ENCODE data around the gene TTC39A. TPM values are rescaled to one million over a fixed set of nuclear protein-coding genes. Genes with fewer than 3 reads are reported as not detected.

Gene TTC39A
- polyA plus RNA-seq, 2 of the 4 experiments (the other 2 are of a cell fraction): 1.4 to 6.2 TPM

DNA sequence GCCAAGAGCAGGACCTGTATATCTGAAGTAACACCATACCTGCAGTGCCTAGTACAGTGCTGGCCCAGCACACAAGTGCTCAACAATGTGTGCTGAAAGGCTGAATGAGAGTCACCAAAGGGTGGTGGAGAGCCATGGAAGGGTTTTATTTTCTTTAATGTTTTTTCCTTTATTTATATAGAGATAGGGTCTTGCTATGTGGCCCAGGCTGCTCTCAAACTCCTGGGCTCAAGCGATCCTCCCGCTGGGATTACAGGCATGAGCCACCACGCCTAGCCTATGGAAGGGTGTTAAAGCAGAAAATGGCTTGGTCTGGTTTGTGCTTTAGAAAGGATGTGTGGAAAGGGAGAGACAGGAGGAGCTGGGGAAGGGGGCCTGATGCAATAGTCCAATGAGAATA, 13.3 kb upstream of the TTC39A start:
- H3K4me3 ChIP-seq: no peak overlapping the region
- no peak for TF ChIP-seq HEYL (CRISPR knock-in tag; IDR thresholded peaks at IDR 0.05)
- ChIA-PET CTCF (no interaction called here), POLR2A (no interaction called here)
- WGBS (ENCODE audit: missing lambda C conversion rate): 94% methylated on average over 3 of the region's 3 CpGs
- FAIRE-seq (no peak), ATAC-seq (no peak), DNase-seq (ENCODE audit: low read depth in 1 of 2, low spot score in 1 of 2) (no peak)
- no peak overlapping the region for H3K4me2 ChIP-seq
- no peaks in the 10 kb centered on the region for H3K9me3 ChIP-seq
- no peak overlapping the region for H3K27ac ChIP-seq
- H3K4me1 ChIP-seq: no peaks in the 10 kb centered on the region

DNA sequence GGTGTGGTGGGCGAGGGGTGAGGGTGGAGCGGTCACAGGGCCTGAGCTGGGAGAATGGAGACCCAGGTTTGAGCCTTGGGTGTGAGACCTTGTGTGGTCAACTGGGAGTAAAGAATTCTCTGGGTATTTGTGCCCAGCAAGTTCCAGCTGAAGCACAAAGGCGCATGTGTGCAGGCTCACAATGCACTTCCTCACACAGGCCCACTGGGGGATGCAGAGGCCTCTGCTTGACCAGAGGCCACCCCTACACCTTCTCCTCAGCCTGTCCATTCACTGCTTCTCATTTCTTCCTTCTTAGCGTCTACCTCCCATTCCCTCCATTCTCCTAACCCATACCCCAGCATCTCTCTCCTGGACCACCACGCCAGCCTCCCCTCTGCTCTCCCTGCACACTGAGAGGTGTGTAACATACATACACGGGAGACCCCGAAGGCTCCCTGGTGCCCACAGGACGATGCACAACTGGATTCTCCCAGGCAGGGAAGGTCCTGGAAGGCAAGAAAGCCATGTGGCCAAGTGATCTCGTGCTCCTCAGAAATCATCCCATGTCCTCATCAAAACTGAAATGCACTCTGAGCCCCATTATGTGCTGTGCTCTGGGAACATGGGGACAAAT, 12.3 kb upstream of the TTC39A start:
- DNase-seq (ENCODE audit: low read depth in 1 of 2, low spot score in 1 of 2) (no peak), ATAC-seq (no peak), FAIRE-seq (no peak)
- 78% methylated on average over 9 of the region's 9 CpGs for WGBS (ENCODE audit: missing lambda C conversion rate)
- no peak overlapping the region for H3K4me3 ChIP-seq
- no peak overlapping the region for H3K4me2 ChIP-seq
- H3K27ac ChIP-seq: no peak overlapping the region
- CTCF ChIA-PET: interaction anchor here (1.0 kb wide), 1 partner anchor 46 kb away, joined by 3 read pairs; no protein-coding TSS in a partner anchor
- POLR2A ChIA-PET: no interaction called here
- no peaks in the 10 kb centered on the region for H3K9me3 ChIP-seq
- TF ChIP-seq SMC3 (IDR thresholded peaks at IDR 0.05) (no peak), POLR2A (IDR thresholded peaks at IDR 0.05; ENCODE audit: low read length) (no peak), JUN (IDR thresholded peaks at IDR 0.05) (no peak), POLR2AphosphoS2 (conservative IDR thresholded peaks at IDR 0.05; ENCODE audit: low read length) (no peak)
- no peaks in the 10 kb centered on the region for H3K4me1 ChIP-seq

DNA sequence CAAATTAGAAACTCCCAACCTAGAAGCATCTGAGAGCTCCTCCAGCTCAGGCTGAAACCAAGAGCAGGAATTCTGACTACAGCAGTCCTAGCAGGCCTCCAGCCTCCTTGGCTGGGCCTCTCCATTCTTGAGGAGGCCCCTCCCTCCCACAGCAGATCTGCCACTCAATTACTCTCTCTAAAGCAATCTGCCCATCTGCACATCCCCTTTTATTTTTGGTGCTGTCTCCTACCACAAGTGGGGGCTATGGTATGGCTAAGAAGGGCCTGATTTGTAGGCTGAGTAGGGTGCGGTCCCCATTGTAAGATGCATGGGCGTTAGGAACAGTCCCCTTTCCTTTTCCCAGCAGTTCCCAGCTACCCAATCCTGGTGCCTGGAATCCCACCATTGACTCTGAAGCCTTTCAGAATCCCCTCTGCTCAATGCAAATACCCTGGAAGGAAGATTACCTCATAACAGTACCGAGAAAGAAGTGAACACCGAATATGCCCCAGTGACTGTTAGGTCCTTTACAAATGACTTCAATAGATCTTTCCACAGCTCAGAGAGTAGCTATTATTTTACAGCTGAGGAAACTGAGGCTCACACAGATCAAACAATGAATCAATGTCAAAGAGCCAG, 11.6 kb upstream of the TTC39A start:
- H3K27ac ChIP-seq: no peak overlapping the region
- DNase-seq (ENCODE audit: low read depth in 1 of 2, low spot score in 1 of 2) (peak in 1 of 2 experiments; percentile 21), ATAC-seq (peak; percentile 30 to 41; a peak in 3 of 6 replicates), FAIRE-seq (no peak)
- no peaks in the 10 kb centered on the region for H3K9me3 ChIP-seq
- 89% methylated on average over 4 of the region's 4 CpGs for WGBS (ENCODE audit: missing lambda C conversion rate)
- H3K4me3 ChIP-seq: no peak overlapping the region
- ChIA-PET POLR2A (no interaction called here), CTCF (interaction anchor here (1.0 kb wide), 1 partner anchor 45 kb away, joined by 3 read pairs; no protein-coding TSS in a partner anchor)
- no peaks in the 10 kb centered on the region for H3K4me1 ChIP-seq
- TF ChIP-seq JUNB (IDR thresholded peaks at IDR 0.05) (no peak), RAD21 (conservative IDR thresholded peaks at IDR 0.05 in 1 of 2, IDR thresholded peaks at IDR 0.05 in 1 of 2) (peak in 1 of 2 experiments; percentile 18; a peak in 1 of 5 replicates)
- H3K4me2 ChIP-seq: no peak overlapping the region

DNA sequence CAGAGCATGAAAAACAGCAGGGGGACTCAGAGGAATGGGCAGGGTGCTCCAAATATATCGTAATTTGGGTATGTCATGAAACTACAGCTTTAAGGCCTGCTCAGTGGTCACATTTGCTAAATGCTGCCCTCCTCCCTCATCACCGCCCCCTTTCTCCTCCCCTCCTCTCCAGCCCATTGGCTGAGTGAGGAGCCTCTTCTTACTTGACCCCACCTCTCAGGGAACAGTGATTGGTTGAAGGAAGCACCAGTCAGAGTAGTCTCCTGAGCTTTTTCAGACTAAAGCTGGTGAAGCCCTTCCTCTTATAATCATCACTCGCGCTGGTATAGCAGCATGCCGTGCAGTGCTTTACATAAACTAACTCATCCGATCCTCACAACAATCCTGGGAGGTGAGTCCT, 10.0 kb upstream of the TTC39A start:
- H3K4me2 ChIP-seq: no peak overlapping the region
- peak in 1 of 2 experiments; percentile 10; a peak in 1 of 6 replicates for ATAC-seq
- TF ChIP-seq KDM1A (IDR thresholded peaks at IDR 0.05; ENCODE audit: low read depth) (no peak), EHMT2 (IDR thresholded peaks at IDR 0.05; ENCODE audit: low read depth) (no peak)
- TF ChIP-seq, protein P1, sequence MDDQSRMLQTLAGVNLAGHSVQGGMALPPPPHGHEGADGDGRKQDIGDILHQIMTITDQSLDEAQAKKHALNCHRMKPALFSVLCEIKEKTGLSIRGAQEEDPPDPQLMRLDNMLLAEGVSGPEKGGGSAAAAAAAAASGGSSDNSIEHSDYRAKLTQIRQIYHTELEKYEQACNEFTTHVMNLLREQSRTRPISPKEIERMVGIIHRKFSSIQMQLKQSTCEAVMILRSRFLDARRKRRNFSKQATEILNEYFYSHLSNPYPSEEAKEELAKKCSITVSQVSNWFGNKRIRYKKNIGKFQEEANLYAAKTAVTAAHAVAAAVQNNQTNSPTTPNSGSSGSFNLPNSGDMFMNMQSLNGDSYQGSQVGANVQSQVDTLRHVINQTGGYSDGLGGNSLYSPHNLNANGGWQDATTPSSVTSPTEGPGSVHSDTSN (IDR thresholded peaks at IDR 0.05): no peak
- no peak overlapping the region for H3K27ac ChIP-seq
- H3K4me3 ChIP-seq: no peak overlapping the region
- CTCF ChIA-PET: interaction anchor here (0.8 kb wide), 1 partner anchor 44 kb away, joined by 3 read pairs; no protein-coding TSS in a partner anchor
- WGBS (ENCODE audit: missing lambda C conversion rate): 92% methylated on average over 6 of the region's 6 CpGs
- FAIRE-seq: no peak
- no peak for DNase-seq (ENCODE audit: low read depth in 1 of 2, low spot score in 1 of 2)
- H3K4me1 ChIP-seq: no peaks in the 10 kb centered on the region
- POLR2A ChIA-PET: no interaction called here
- H3K9me3 ChIP-seq: no peaks in the 10 kb centered on the region

DNA sequence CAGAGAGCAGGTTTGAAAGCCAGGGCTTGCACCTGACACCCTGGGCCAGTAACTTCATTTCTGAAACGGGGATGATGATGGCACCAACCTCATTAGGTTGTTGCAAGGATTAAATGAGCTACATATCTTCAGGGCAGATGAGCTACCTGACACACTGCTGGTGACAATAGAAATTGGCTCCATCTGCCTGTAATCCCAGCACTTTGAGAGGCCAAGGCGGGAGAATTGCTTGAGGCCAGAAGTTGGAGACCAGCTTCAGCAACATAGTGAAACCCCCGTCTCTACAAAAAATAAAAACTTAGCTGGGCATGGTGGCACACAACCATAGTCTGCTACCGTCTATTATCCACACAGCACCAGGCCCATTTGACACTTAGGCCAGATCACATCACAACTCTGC, 6.3 kb upstream of the TTC39A start:
- POLR2A ChIA-PET: no interaction called here
- TF ChIP-seq ZFP36 (IDR thresholded peaks at IDR 0.05; ENCODE audit: borderline replicate concordance, partially characterized antibody) (no peak), NR3C1 (IDR thresholded peaks at IDR 0.05) (no peak), CHD2 (IDR thresholded peaks at IDR 0.05; ENCODE audit: low read length, partially characterized antibody) (no peak)
- Histone ChIP-seq H3K4me1 (peaks cover 2% of the 10 kb centered on the region; the same call in 2 of the 3 replicates), H3K27ac (no peak overlapping the region), H3K9me3 (no peaks in the 10 kb centered on the region), H3K4me2 (no peak overlapping the region), H3K4me3 (no peak overlapping the region)
- ATAC-seq: no peak
- CTCF ChIA-PET: interaction anchor here (1.4 kb wide), 1 partner anchor 40 kb away, joined by 4 read pairs; no protein-coding TSS in a partner anchor
- 82% methylated on average over 4 of the region's 4 CpGs for WGBS (ENCODE audit: missing lambda C conversion rate)
- FAIRE-seq: no peak
- DNase-seq (ENCODE audit: low read depth in 1 of 2, low spot score in 1 of 2): no peak
